ENCODE data around the gene OPN1SW.

The OPN1SW gene

GRCh38 chr7:128742206-128742605 is 33.4 kb downstream of the OPN1SW start:
- Histone ChIP-seq H3K79me2 (ENCODE audit: insufficient read depth, low read length) (peaks cover 80% of the 10 kb centered on the region), H2AFZ (ENCODE audit: low read length) (no peak overlapping the region), H3K4me1 (ENCODE audit: insufficient read depth, low read length, poor library complexity, severe bottlenecking) (peaks cover 61% of the 10 kb centered on the region), H3K36me3 (ENCODE audit: insufficient read depth, low read length) (no peaks in the 10 kb centered on the region), H4K20me1 (ENCODE audit: insufficient read depth, low read length, poor library complexity, severe bottlenecking) (peaks cover 68% of the 10 kb centered on the region), H3K9me3 (ENCODE audit: insufficient read depth, low read depth, low read length) (no peaks in the 10 kb centered on the region), H3K27me3 (ENCODE audit: insufficient read depth, low read length, poor library complexity, severe bottlenecking) (no peaks in the 10 kb centered on the region), H3K9ac (ENCODE audit: low read depth, low read length, poor library complexity, severe bottlenecking) (peak overlapping the region; percentile 81), H3K4me3 (ENCODE audit: low read length, poor library complexity, severe bottlenecking) (peak overlapping the region; percentile 90), H3K4me2 (ENCODE audit: low read depth, low read length, poor library complexity, severe bottlenecking) (peak overlapping the region; percentile 89), H3F3A (ENCODE audit: low read depth) (no peaks in the 10 kb centered on the region), H3K9me2 (replicated peaks; ENCODE audit: low read depth, low read length) (no peaks in the 10 kb centered on the region)
- TF ChIP-seq CTCF (conservative IDR thresholded peaks at IDR 0.05; ENCODE audit: low read length): no peak
- no peak for TF ChIP-seq EZH2phosphoT487 (IDR thresholded peaks at IDR 0.05; ENCODE audit: borderline replicate concordance)

GRCh38 chr7:128741491-128741890 is 34.1 kb downstream of the OPN1SW start:
- peaks cover 64% of the 10 kb centered on the region for H4K20me1 ChIP-seq (ENCODE audit: insufficient read depth, low read length, poor library complexity, severe bottlenecking)
- H3K4me1 ChIP-seq (ENCODE audit: insufficient read depth, low read length, poor library complexity, severe bottlenecking): peaks cover 61% of the 10 kb centered on the region
- TF ChIP-seq EZH2phosphoT487 (IDR thresholded peaks at IDR 0.05; ENCODE audit: borderline replicate concordance) (no peak), CTCF (conservative IDR thresholded peaks at IDR 0.05; ENCODE audit: low read length) (no peak)
- H3K79me2 ChIP-seq (ENCODE audit: insufficient read depth, low read length): peaks cover 73% of the 10 kb centered on the region
- H3F3A ChIP-seq (ENCODE audit: low read depth): no peaks in the 10 kb centered on the region
- H3K9me3 ChIP-seq (ENCODE audit: insufficient read depth, low read depth, low read length): no peaks in the 10 kb centered on the region
- H3K4me3 ChIP-seq (ENCODE audit: low read length, poor library complexity, severe bottlenecking): peak overlapping the region; percentile 90
- H2AFZ ChIP-seq (ENCODE audit: low read length): no peak overlapping the region
- peak overlapping the region; percentile 89 for H3K4me2 ChIP-seq (ENCODE audit: low read depth, low read length, poor library complexity, severe bottlenecking)
- H3K9ac ChIP-seq (ENCODE audit: low read depth, low read length, poor library complexity, severe bottlenecking): peak overlapping the region; percentile 81
- H3K27me3 ChIP-seq (ENCODE audit: insufficient read depth, low read length, poor library complexity, severe bottlenecking): no peaks in the 10 kb centered on the region
- H3K36me3 ChIP-seq (ENCODE audit: insufficient read depth, low read length): no peaks in the 10 kb centered on the region
- no peaks in the 10 kb centered on the region for H3K9me2 ChIP-seq (replicated peaks; ENCODE audit: low read depth, low read length)

- H3K4me2 ChIP-seq (ENCODE audit: low read depth, low read length, poor library complexity, severe bottlenecking): peak overlapping the region; percentile 89
- no peaks in the 10 kb centered on the region for H3K9me3 ChIP-seq (ENCODE audit: insufficient read depth, low read depth, low read length)
- no peaks in the 10 kb centered on the region for H3K36me3 ChIP-seq (ENCODE audit: insufficient read depth, low read length)
- H3K9ac ChIP-seq (ENCODE audit: low read depth, low read length, poor library complexity, severe bottlenecking): peak overlapping the region; percentile 81
- H3K27me3 ChIP-seq (ENCODE audit: insufficient read depth, low read length, poor library complexity, severe bottlenecking): no peaks in the 10 kb centered on the region
- H2AFZ ChIP-seq (ENCODE audit: low read length): no peak overlapping the region
- peaks cover 61% of the 10 kb centered on the region for H3K4me1 ChIP-seq (ENCODE audit: insufficient read depth, low read length, poor library complexity, severe bottlenecking)
- peak overlapping the region; percentile 90 for H3K4me3 ChIP-seq (ENCODE audit: low read length, poor library complexity, severe bottlenecking)
- H3K9me2 ChIP-seq (replicated peaks; ENCODE audit: low read depth, low read length): no peaks in the 10 kb centered on the region
- TF ChIP-seq CTCF (conservative IDR thresholded peaks at IDR 0.05; ENCODE audit: low read length): no peak
- no peak for TF ChIP-seq EZH2phosphoT487 (IDR thresholded peaks at IDR 0.05; ENCODE audit: borderline replicate concordance)
- H3F3A ChIP-seq (ENCODE audit: low read depth): no peaks in the 10 kb centered on the region
- H4K20me1 ChIP-seq (ENCODE audit: insufficient read depth, low read length, poor library complexity, severe bottlenecking): peaks cover 62% of the 10 kb centered on the region
- peaks cover 68% of the 10 kb centered on the region for H3K79me2 ChIP-seq (ENCODE audit: insufficient read depth, low read length)
Observed at GRCh38 chr7:128740996-128741395, 34.6 kb downstream of the OPN1SW start.
